Measurements from ENCODE around the gene KIFC1. TPM values are rescaled to one million over a fixed set of nuclear protein-coding genes. Genes with fewer than 3 reads are reported as not detected.

Gene KIFC1
- total RNA-seq, 2 donors from 2014 or later, result 15.8 to 74.6 TPM

GRCh38 chr6:33390173-33390572 is 1.4 kb upstream of the KIFC1 start:
- intact Hi-C loops (cut with DNase I), result no loop called here
- peaks cover 6% of the 10 kb centered on the region for H3K4me1 ChIP-seq
- no peak overlapping the region for H3K4me3 ChIP-seq
- no peak for TF ChIP-seq CTCF (IDR thresholded peaks at IDR 0.05)
- no peaks in the 10 kb centered on the region for H3K27me3 ChIP-seq
- no peaks in the 10 kb centered on the region for H3K36me3 ChIP-seq
- no peaks in the 10 kb centered on the region for H3K9me3 ChIP-seq
- no peak for DNase-seq
- no peak overlapping the region for H3K27ac ChIP-seq
- no peak overlapping the region for H3K9ac ChIP-seq (ENCODE audit: low read depth in 2 of 2, low read length in 2 of 2)

GRCh38 chr6:33390767-33391277 is 801 bp upstream of the KIFC1 start:
- Histone ChIP-seq H3K4me1 (peaks cover 6% of the 10 kb centered on the region), H3K9me3 (no peaks in the 10 kb centered on the region), H3K9ac (ENCODE audit: low read depth in 2 of 2, low read length in 2 of 2) (peak overlapping the region in 1 of 2 donors; percentile 66), H3K4me3 (peak overlapping the region; percentile 66), H3K27me3 (no peaks in the 10 kb centered on the region), H3K36me3 (no peaks in the 10 kb centered on the region), H3K27ac (peak overlapping the region; percentile 86)
- no peak for TF ChIP-seq CTCF (IDR thresholded peaks at IDR 0.05)
- intact Hi-C loops (cut with DNase I), result no loop called here
- DNase-seq, result no peak

GRCh38 chr6:33391922-33392594 is 435 bp downstream of the KIFC1 start:
- no peak for DNase-seq
- peaks cover 6% of the 10 kb centered on the region for H3K4me1 ChIP-seq
- H3K36me3 ChIP-seq, result no peaks in the 10 kb centered on the region
- peak overlapping the region; percentile 58 to 62 for H3K9ac ChIP-seq (ENCODE audit: low read depth in 2 of 2, low read length in 2 of 2)
- peak overlapping the region; percentile 69 for H3K27ac ChIP-seq
- H3K9me3 ChIP-seq, result no peaks in the 10 kb centered on the region
- H3K4me3 ChIP-seq, result peak overlapping the region; percentile 66
- no peak for TF ChIP-seq CTCF (IDR thresholded peaks at IDR 0.05)
- intact Hi-C loops (cut with DNase I), result no loop called here
- no peaks in the 10 kb centered on the region for H3K27me3 ChIP-seq

- Histone ChIP-seq H3K4me3 (peak overlapping the region; percentile 66), H3K36me3 (no peaks in the 10 kb centered on the region), H3K9me3 (no peaks in the 10 kb centered on the region), H3K9ac (ENCODE audit: low read depth in 2 of 2, low read length in 2 of 2) (peak overlapping the region in 1 of 2 donors; percentile 62), H3K27ac (peak overlapping the region; percentile 69), H3K4me1 (peaks cover 6% of the 10 kb centered on the region), H3K27me3 (no peaks in the 10 kb centered on the region)
- TF ChIP-seq CTCF (IDR thresholded peaks at IDR 0.05), result no peak
- intact Hi-C loops (cut with DNase I), result no loop called here
- no peak for DNase-seq
These were observed 949 bp downstream of the KIFC1 start for GRCh38 chr6:33392595-33392948.

- Histone ChIP-seq H3K4me1 (peaks cover 6% of the 10 kb centered on the region), H3K9me3 (no peaks in the 10 kb centered on the region), H3K27ac (no peak overlapping the region), H3K27me3 (no peaks in the 10 kb centered on the region), H3K4me3 (peak overlapping the region; percentile 66), H3K36me3 (no peaks in the 10 kb centered on the region), H3K9ac (ENCODE audit: low read depth in 2 of 2, low read length in 2 of 2) (peak overlapping the region in 1 of 2 donors; percentile 7)
- no peak for TF ChIP-seq CTCF (IDR thresholded peaks at IDR 0.05)
- intact Hi-C loops (cut with DNase I), result no loop called here
- DNase-seq, result no peak
These were observed 1.4 kb downstream of the KIFC1 start for GRCh38 chr6:33392979-33393378.
